ENCODE data around the gene EIF4G3.

EIF4G3 gene

DNA sequence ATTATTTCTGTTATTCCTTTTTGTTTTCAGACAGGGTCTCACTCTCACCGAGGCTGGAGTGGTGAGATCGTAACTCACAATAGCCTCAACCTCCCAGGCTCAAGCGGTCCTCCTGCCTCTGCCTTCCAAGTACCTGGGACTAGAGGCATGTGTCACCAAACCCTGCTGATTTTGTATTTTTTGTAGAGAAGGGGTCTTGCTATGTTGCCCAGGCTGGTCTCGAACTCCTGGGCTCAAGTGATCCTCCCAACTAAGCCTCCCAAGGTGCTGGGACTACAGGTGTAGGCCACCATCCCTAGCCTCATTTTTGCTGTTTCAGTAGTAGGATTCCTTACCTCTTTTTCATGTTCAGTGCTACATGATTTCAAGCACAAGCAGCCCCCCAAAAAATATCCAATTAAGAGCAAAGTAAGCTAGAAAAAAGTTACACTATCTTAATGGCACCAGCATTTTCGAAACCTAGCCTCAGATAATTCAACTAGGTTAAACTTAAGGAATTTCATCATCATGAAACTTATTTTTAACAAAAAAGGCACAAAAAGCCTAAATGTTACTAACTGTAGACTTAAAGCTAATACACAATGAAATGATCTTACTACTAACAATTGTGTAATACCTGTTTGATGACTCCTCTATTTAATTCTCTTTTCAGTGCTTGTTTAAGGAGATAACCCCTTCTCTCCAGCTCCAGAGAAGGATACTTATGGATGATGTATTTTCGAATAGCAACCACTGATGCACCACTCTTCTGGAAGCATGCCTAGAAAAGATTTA, 406.2 kb downstream of the EIF4G3 start:
- DNase-seq (ENCODE audit: low read depth, low spot score) = no peak
- no peak overlapping the region for H3K4me3 ChIP-seq (ENCODE audit: low read length)

DNA sequence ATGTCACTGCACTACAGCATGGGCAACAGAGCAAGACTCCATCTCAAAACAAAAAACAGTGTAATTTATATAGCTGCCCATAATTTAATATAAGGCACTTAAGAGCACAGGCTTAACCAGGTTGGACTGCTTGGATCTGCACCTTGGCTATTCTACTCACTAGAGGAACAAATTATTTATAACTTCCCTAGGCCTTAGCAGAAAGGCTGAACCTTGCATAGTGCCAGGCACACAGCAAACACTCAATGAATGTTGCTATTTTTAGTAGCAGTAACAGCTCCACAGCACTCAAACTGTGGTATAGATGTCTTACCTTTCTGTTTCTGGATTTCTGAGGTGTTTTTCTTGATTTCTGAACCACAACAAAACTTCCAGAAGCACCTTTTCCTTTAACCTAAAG, 409.4 kb downstream of the EIF4G3 start:
- no peak overlapping the region for H3K4me3 ChIP-seq (ENCODE audit: low read length)
- no peak for DNase-seq (ENCODE audit: low read depth, low spot score)

GRCh38 chr1:20763417-20763816, 413.3 kb downstream of the EIF4G3 start:
- DNase-seq (ENCODE audit: low read depth, low spot score) = no peak
- H3K4me3 ChIP-seq (ENCODE audit: low read length) = no peak overlapping the region

GRCh38 chr1:20760322-20760721, 416.4 kb downstream of the EIF4G3 start:
- DNase-seq (ENCODE audit: low read depth, low spot score) = no peak
- H3K4me3 ChIP-seq (ENCODE audit: low read length) = no peak overlapping the region

Data from Jurkat, Clone E6-1 (cell line).